KOPT-K1 (cell line): ENCODE measurements around the gene RMP24.
"Not testable (repeated sequence)": the region's sequence is repeated elsewhere in the genome, so short reads cannot be mapped to it uniquely, and the experiment has no call there.

ENCODE experiments used
- H3K27ac ChIP-seq: fragments of 200-600 bp; sonication (generic); 2 replicates; pipeline ENCODE4 v1.5.1; 2016; ENCODE audit warnings: antibody characterized with exemption, mild to moderate bottlenecking, low read depth, low read length; ENCODE audit not compliant: poor library complexity, severe bottlenecking
- H3K36me3 ChIP-seq: fragments of 200-600 bp; sonication (generic); 2 replicates; pipeline ENCODE4 v1.5.1; 2017; ENCODE audit warnings: antibody characterized with exemption, mild to moderate bottlenecking, low read length, moderate library complexity; ENCODE audit not compliant: insufficient read depth
- H3K9me3 ChIP-seq: fragments of 200-600 bp; sonication (generic); 2 replicates; pipeline ENCODE4 v1.5.1; 2017; ENCODE audit warnings: antibody characterized with exemption, low read length, mild to moderate bottlenecking; ENCODE audit not compliant: insufficient read depth, poor library complexity, severe bottlenecking

The RMP24 gene

DNA sequence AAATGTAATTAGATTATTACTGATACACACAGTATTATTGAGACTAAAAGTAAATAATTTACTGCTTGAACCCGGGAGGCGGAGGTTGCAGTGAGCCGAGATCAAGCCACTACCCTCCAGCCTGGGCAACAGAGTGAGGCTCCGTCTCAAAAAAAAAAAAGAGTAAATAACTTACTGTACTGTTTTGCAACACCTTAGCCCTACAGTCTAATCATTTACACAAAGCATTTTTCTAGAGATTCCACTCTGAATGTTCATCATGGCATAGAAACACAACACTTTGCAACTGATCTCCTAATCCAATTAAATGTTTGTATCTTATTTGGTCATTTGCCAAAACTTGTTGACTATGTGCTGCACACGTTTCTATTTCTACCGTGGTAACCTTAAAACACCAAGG is 23.4 kb upstream of the RMP24 start:
- H3K27ac ChIP-seq, result no peak overlapping the region
- H3K36me3 ChIP-seq, result no peaks in the 10 kb centered on the region
- H3K9me3 ChIP-seq, result no peaks in the 10 kb centered on the region

- Histone ChIP-seq H3K27ac (no peak overlapping the region), H3K9me3 (no peaks in the 10 kb centered on the region), H3K36me3 (no peaks in the 10 kb centered on the region)
Measured at GRCh38 chr18:35949903-35950627, 22.4 kb upstream of the RMP24 start.

GRCh38 chr18:35950628-35950982 is 21.9 kb upstream of the RMP24 start:
- Histone ChIP-seq H3K9me3 (no peaks in the 10 kb centered on the region), H3K36me3 (no peaks in the 10 kb centered on the region), H3K27ac (no peak overlapping the region)

DNA sequence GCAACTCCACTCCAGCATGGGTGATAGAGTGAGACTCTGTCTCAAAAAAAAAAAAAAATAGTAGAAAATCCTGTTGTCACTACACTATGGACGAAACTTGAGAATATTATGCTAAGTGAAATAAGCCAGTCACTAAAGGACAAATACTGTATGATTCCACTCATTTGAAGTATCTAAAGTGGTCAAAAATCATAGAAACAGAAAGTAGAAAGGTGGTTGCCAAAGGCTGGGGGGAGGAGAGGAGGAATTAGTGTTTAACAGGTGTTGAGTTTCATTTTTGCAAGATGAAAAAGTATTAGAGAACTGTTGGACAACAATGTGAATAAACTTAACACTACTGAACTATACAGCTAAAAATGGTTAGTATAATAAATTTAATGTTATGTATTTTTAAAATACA is 18.8 kb upstream of the RMP24 start:
- Histone ChIP-seq H3K36me3 (no peaks in the 10 kb centered on the region), H3K27ac (no peak overlapping the region), H3K9me3 (no peaks in the 10 kb centered on the region)

GRCh38 chr18:35956226-35956625 is 16.3 kb upstream of the RMP24 start:
- peaks cover 9% of the 10 kb centered on the region for H3K9me3 ChIP-seq
- no peaks in the 10 kb centered on the region for H3K36me3 ChIP-seq
- no peak overlapping the region for H3K27ac ChIP-seq

GRCh38 chr18:35962320-35962719 is 10.2 kb upstream of the RMP24 start:
- Histone ChIP-seq H3K36me3 (no peaks in the 10 kb centered on the region), H3K27ac (no peak overlapping the region)

GRCh38 chr18:35964319-35964718 is 8.2 kb upstream of the RMP24 start:
- Histone ChIP-seq H3K9me3 (peaks cover 8% of the 10 kb centered on the region), H3K27ac (no peak overlapping the region), H3K36me3 (no peaks in the 10 kb centered on the region)

More at GRCh38 chr18:35962320-35962719, 10.2 kb upstream of the RMP24 start:
- H3K9me3 ChIP-seq, result peaks cover 9% of the 10 kb centered on the region

- H3K36me3 ChIP-seq, H3K9me3 ChIP-seq, H3K27ac ChIP-seq: not testable (repeated sequence)
Measured at GRCh38 chr18:35967866-35968265, 4.6 kb upstream of the RMP24 start.

- Histone ChIP-seq H3K9me3 (no peaks in the 10 kb centered on the region), H3K36me3 (no peaks in the 10 kb centered on the region), H3K27ac (no peak overlapping the region)
Measured at GRCh38 chr18:35968278-35968880, 4.1 kb upstream of the RMP24 start.

- Histone ChIP-seq H3K9me3 (no peaks in the 10 kb centered on the region), H3K36me3 (peaks cover under 1% of the 10 kb centered on the region), H3K27ac (peak overlapping the region; percentile 49)
Measured at GRCh38 chr18:35969676-35970075, 2.8 kb upstream of the RMP24 start.

GRCh38 chr18:35971661-35972196 is 750 bp upstream of the RMP24 start:
- Histone ChIP-seq H3K27ac (peak overlapping the region; percentile 76), H3K36me3 (peaks cover 21% of the 10 kb centered on the region), H3K9me3 (no peaks in the 10 kb centered on the region)

GRCh38 chr18:35973650-35974049 is 1.2 kb downstream of the RMP24 start:
- Histone ChIP-seq H3K36me3 (peaks cover 41% of the 10 kb centered on the region), H3K27ac (peak overlapping the region; percentile 76), H3K9me3 (no peaks in the 10 kb centered on the region)

DNA sequence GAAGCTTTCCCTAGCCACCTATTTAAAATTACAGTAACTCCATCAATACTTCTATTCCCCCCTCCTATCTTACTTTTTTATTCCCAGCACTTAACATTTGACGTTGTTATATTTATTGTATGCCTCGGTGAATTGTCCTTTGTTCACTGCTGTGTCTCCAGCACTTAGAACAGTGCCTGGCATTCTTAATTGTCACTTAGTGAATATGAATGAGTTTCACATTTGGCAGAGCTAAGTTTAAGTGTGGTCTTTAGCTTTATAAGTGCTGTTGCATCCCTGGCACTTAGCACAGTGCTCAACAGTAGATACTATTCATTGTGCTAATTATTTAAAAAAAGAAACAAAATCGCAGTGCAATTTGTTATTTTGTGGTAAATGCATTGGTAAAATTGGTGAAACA is 1.7 kb downstream of the RMP24 start:
- peaks cover 46% of the 10 kb centered on the region for H3K36me3 ChIP-seq
- no peak overlapping the region for H3K27ac ChIP-seq
- H3K9me3 ChIP-seq, result no peaks in the 10 kb centered on the region

DNA sequence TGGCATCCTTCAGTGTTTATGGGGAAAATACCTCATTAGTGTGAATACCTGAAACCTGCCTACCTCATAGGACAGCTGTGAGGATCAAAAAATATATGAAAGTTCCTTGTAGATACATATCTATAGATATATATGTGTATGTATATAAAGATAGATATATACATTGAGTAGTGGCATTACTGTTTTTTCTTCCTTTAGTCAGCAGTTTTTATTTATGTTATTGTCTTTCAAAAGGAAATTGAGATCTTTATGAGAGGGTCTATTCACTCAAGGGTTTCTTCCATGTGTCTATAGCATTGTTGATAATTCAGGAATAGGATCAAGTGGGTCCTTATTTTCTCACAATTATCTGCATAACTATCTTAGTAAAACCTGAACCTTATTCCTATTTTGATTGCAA is 6.6 kb downstream of the RMP24 start:
- H3K9me3 ChIP-seq, result no peaks in the 10 kb centered on the region
- H3K27ac ChIP-seq, result no peak overlapping the region
- H3K36me3 ChIP-seq, result peaks cover 92% of the 10 kb centered on the region

DNA sequence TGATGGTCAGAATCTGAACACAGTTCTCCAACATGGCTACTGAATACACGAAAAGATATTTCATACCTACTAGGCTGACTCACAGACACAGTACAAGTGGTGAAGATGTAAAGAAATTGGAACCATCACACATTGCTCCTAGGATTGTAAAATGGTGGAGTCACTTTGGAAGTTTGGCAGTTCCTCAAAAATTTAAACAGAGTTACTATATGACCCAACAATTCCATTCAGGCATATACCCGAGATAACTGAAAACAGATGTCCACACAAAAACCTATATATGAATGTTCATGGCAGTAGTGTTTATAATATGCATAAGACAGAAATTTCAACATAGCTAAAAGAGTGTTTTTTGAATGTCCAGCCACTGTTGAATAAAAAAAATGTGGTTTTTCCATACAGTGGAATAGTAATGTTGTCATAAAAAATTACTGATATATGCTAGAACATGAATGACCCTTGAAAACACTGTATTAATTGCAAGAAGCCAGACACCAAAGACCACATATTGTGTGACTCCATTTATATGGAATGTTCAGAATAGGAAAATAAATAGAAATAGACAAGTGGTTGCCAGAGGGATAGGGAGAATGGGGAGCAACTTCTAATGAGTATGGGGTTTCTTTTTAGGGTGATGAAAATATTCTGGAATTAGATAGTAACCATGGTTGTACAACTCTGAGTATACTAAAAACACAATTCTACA is 10.1 kb downstream of the RMP24 start:
- no peak overlapping the region for H3K27ac ChIP-seq
- H3K36me3 ChIP-seq, result peaks cover 81% of the 10 kb centered on the region
- no peaks in the 10 kb centered on the region for H3K9me3 ChIP-seq
